WTC11 (cell line): ENCODE results near the gene RABL6. TPM values are rescaled to one million over a fixed set of nuclear protein-coding genes. Genes with fewer than 3 reads are reported as not detected.

Experiments
- ATAC-seq: fragments of 200-7000 bp; cut with Tn5 transposase; 2 replicates; pipeline ENCODE4 v1.10.0; 2021; ENCODE audit warnings: mild to moderate bottlenecking, moderate library complexity
- CTCF ChIA-PET: fragments of 300-600 bp; sonication (Branson Sonifier 250); formaldehyde crosslinking; loops from one replicate; lab custom pipeline; 2021; ENCODE audit warnings: antibody characterized with exemption; lab: Charles Lee
- POLR2A ChIA-PET: fragments of 350-600 bp; sonication (Branson Sonifier 250); formaldehyde crosslinking; loops from one replicate; lab custom pipeline; 2021; ENCODE audit warnings: antibody characterized with exemption; lab: Charles Lee
- DNase-seq: peaks from one replicate; pipeline ENCODE4 v3.0.0; 2021; ENCODE audit warnings: low spot score
- H3K27ac Mint-ChIP-seq: 2 replicates; pipeline ENCODE4 v1.8.0; 2021; ENCODE audit warnings: mixed read lengths
- H3K27me3 Mint-ChIP-seq: 2 replicates; pipeline ENCODE4 v1.8.0; 2021; ENCODE audit warnings: low read depth, mild to moderate bottlenecking, moderate library complexity, mixed read lengths
- H3K36me3 Mint-ChIP-seq: 2 replicates; pipeline ENCODE4 v1.8.0; 2021; ENCODE audit warnings: mixed read lengths
- H3K4me1 Mint-ChIP-seq: 2 replicates; pipeline ENCODE4 v1.8.0; 2022; ENCODE audit warnings: mixed read lengths
- H3K4me3 Mint-ChIP-seq: 2 replicates; pipeline ENCODE4 v1.8.0; 2021; ENCODE audit warnings: mild to moderate bottlenecking, moderate library complexity, mixed read lengths
- H3K9me3 Mint-ChIP-seq: 2 replicates; pipeline ENCODE4 v1.8.0; 2021; ENCODE audit warnings: mixed read lengths
- CBFB ChIP-seq: sonication (generic); formaldehyde crosslinking; IDR thresholded peaks from 2 replicates; pipeline ENCODE4 v1.8.1; 2022; ENCODE audit warnings: mild to moderate bottlenecking, low read depth, missing genetic modification reagents
- CREM ChIP-seq: sonication (generic); formaldehyde crosslinking; IDR thresholded peaks from 2 replicates; pipeline ENCODE4 v1.8.1; 2022; ENCODE audit warnings: mild to moderate bottlenecking, missing genetic modification reagents, moderate library complexity
- CTCF ChIP-seq: fragments of 200-600 bp; IDR thresholded peaks from 2 replicates; pipeline ENCODE4 v1.8.0; 2022; ENCODE audit warnings: antibody characterized with exemption
- ESRRA ChIP-seq: sonication (generic); formaldehyde crosslinking; IDR thresholded peaks from 2 replicates; pipeline ENCODE4 v1.8.1; 2022; ENCODE audit warnings: mild to moderate bottlenecking, missing genetic modification reagents, borderline replicate concordance
- GRHL2 ChIP-seq: fragments of 250-450 bp; sonication (Bioruptor Pico); IDR thresholded peaks from 2 replicates; pipeline ENCODE4 v1.8.0; 2022; ENCODE audit warnings: mild to moderate bottlenecking, moderate library complexity; ENCODE audit not compliant: insufficient replicate concordance, severe bottlenecking
- IRF1 ChIP-seq: sonication (generic); formaldehyde crosslinking; IDR thresholded peaks from 2 replicates; pipeline ENCODE4 v1.8.0; 2023; ENCODE audit warnings: missing genetic modification reagents
- KAT7 ChIP-seq: sonication (generic); formaldehyde crosslinking; IDR thresholded peaks from 2 replicates; pipeline ENCODE4 v1.8.1; 2023; ENCODE audit warnings: missing genetic modification reagents, mild to moderate bottlenecking, borderline replicate concordance
- MLX ChIP-seq: sonication (generic); formaldehyde crosslinking; IDR thresholded peaks from 2 replicates; pipeline ENCODE4 v1.8.1; 2023; ENCODE audit warnings: mild to moderate bottlenecking, missing genetic modification reagents, moderate library complexity
- MYBL2 ChIP-seq: sonication (generic); formaldehyde crosslinking; IDR thresholded peaks from 2 replicates; pipeline ENCODE4 v1.8.1; 2023; ENCODE audit warnings: mild to moderate bottlenecking, moderate library complexity, missing genetic modification reagents
- NFATC4 ChIP-seq: fragments of 250-450 bp; sonication (Bioruptor Pico); IDR thresholded peaks from 2 replicates; pipeline ENCODE4 v1.9.0; 2021; ENCODE audit warnings: mild to moderate bottlenecking
- PRDM15 ChIP-seq: sonication (generic); formaldehyde crosslinking; IDR thresholded peaks from 2 replicates; pipeline ENCODE4 v1.8.0; 2022; ENCODE audit warnings: missing genetic modification reagents
- PREB ChIP-seq: sonication (generic); formaldehyde crosslinking; IDR thresholded peaks from 2 replicates; pipeline ENCODE4 v1.8.1; 2022; ENCODE audit warnings: mild to moderate bottlenecking, missing genetic modification reagents, moderate library complexity, borderline replicate concordance
- PRRX2 ChIP-seq: fragments of 250-450 bp; sonication (Bioruptor Pico); IDR thresholded peaks from 2 replicates; pipeline ENCODE4 v1.8.0; 2021; ENCODE audit warnings: mild to moderate bottlenecking
- ZBTB43 ChIP-seq: sonication (generic); formaldehyde crosslinking; IDR thresholded peaks from 2 replicates; pipeline ENCODE4 v1.8.1; 2023; ENCODE audit warnings: mild to moderate bottlenecking, missing genetic modification reagents
- ZNF232 ChIP-seq: sonication (generic); formaldehyde crosslinking; IDR thresholded peaks from 2 replicates; pipeline ENCODE4 v1.8.0; 2022; ENCODE audit warnings: mild to moderate bottlenecking, missing genetic modification reagents
- ZNF396 ChIP-seq: fragments of 250-450 bp; sonication (Bioruptor Pico); IDR thresholded peaks from 2 replicates; pipeline ENCODE4 v1.8.0; 2021; ENCODE audit warnings: mild to moderate bottlenecking, moderate library complexity, borderline replicate concordance
- ZNF423 ChIP-seq: fragments of 250-450 bp; sonication (Bioruptor Pico); IDR thresholded peaks from 2 replicates; pipeline ENCODE4 v2.1.2; 2022; ENCODE audit warnings: mild to moderate bottlenecking, moderate library complexity
- ZNF532 ChIP-seq: fragments of 250-450 bp; sonication (Bioruptor Pico); IDR thresholded peaks from 2 replicates; pipeline ENCODE4 v1.9.0; 2021; ENCODE audit warnings: mild to moderate bottlenecking, borderline replicate concordance
- total RNA-seq: library from RNA; stranded (reverse); gene quantifications from 3 replicates; pipeline ENCODE4 v1.2.3, GENCODE V29; 2021

The RABL6 gene
- total RNA-seq, 1 experiment from 2014 or later, result 171 TPM

- no peak overlapping the region for H3K27ac Mint-ChIP-seq
- H3K27me3 Mint-ChIP-seq, result no peaks in the 10 kb centered on the region
- no peaks in the 10 kb centered on the region for H3K9me3 Mint-ChIP-seq
- POLR2A ChIA-PET, result no interaction called here
- no peak overlapping the region for H3K4me3 Mint-ChIP-seq
- DNase-seq, result no peak
- peaks cover 28% of the 10 kb centered on the region for H3K36me3 Mint-ChIP-seq
- TF ChIP-seq ZBTB43 (CRISPR knock-in tag) (no peak), PRRX2 (no peak), PREB (CRISPR knock-in tag) (no peak), MLX (CRISPR knock-in tag) (no peak), KAT7 (CRISPR knock-in tag) (no peak), CBFB (CRISPR knock-in tag) (no peak), ZNF532 (CRISPR knock-in tag) (no peak), NFATC4 (CRISPR knock-in tag) (no peak), ZNF232 (CRISPR knock-in tag) (no peak), ESRRA (no peak), ZNF396 (CRISPR knock-in tag) (no peak), ZNF423 (CRISPR knock-in tag) (no peak), MYBL2 (CRISPR knock-in tag) (no peak), IRF1 (no peak)
- H3K4me1 Mint-ChIP-seq, result no peaks in the 10 kb centered on the region
- CTCF ChIA-PET, result interaction anchor here (0.6 to 3.2 kb wide), 2 partner anchors 14 to 85 kb away, joined by 4 to 13 read pairs; partner anchors contain the start of gene AJM1
- ATAC-seq, result no peak
Observed at GRCh38 chr9:136827794-136828473, 20.2 kb downstream of the RABL6 start.

GRCh38 chr9:136828474-136829140 is 20.9 kb downstream of the RABL6 start:
- Mint-ChIP-seq H3K36me3 (peaks cover 26% of the 10 kb centered on the region), H3K4me3 (no peak overlapping the region), H3K27ac (no peak overlapping the region), H3K4me1 (no peaks in the 10 kb centered on the region), H3K27me3 (no peaks in the 10 kb centered on the region), H3K9me3 (no peaks in the 10 kb centered on the region)
- no peak for ATAC-seq
- CTCF ChIA-PET, result interaction anchor here (0.7 to 3.2 kb wide), 2 partner anchors 10 to 14 kb away, joined by 3 to 13 read pairs; partner anchors contain the start of gene AJM1
- DNase-seq, result no peak
- POLR2A ChIA-PET, result no interaction called here
- TF ChIP-seq CTCF (no peak), ZNF396 (CRISPR knock-in tag) (no peak), GRHL2 (no peak), CREM (no peak), PRDM15 (CRISPR knock-in tag) (no peak)
